SIG-M5 treated with dmso at 0.1 percent for 504 hours (cell line): Measurements from ENCODE around the gene TMEM266.

Source experiments
- DNase-seq: peaks from one replicate; lab custom pipeline; 2025; ENCODE audit not compliant: unreplicated experiment; lab: John Stamatoyannopoulos, UW

TMEM266 gene

DNA sequence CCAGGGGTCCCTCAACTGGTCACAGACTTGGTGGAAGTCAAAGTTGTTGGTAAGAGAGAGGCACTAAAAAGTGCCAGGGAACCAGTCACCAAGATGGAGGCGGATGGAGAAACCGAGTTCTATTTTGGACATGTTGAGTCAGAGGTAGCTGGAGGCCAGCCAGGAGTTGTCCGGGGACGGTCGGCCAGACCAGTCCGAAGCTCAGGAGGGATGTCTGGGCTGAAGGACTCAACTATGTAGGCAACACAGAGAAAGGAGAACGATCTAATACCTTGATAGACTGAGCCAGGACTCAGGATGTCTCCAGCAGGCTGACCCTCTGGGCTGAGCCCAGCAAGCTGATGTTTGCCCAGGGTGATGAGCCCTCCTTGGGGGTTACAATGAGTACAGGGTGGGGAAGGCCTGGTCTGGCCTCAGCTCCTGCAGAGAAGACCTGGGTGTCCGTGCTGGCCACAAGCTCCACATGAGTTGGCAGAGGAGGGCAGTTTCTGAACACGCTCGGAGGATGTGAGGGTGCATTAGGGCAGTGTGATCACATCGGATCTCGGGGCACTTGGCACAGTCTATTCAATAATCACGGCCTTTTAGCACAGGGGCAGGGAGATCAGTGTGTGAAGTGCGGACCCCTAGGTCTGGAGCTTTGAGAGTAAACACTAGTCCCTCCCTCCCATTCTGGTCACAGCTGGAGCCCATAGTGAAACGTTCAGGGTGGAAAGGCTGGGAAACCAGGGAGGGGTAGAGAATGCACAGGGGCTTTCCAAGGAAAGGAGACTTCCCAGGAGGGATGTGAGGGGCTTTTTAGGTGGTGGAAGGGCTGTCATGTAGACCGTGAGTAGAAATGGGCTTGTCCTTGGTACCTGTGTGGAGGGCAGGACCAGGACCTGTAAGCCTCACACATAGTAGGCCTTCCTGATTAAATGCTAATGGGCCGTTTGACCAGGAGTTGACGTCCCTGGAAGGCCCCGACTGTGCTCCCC lies 139.6 kb downstream of the TMEM266 start:
- DNase-seq: no peak

DNA sequence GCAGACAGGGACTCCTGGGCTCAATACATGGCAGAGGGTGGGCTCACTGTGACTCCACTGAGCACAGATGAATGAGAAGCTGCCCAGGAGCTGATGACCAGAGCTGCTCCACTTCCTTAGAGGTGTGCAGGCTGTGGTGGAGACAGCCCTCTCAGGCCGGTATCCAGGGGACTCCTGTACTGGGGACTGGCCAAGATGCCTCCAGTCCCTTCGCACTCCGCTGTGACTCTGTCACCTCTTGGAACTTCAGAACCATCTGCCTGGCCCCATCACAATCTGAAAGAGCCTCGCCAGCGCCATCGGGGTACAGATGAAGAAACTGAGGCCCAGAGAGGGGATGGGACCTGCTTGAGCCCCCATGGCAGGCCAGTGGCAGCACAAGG lies 140.3 kb downstream of the TMEM266 start:
- DNase-seq: no peak

DNA sequence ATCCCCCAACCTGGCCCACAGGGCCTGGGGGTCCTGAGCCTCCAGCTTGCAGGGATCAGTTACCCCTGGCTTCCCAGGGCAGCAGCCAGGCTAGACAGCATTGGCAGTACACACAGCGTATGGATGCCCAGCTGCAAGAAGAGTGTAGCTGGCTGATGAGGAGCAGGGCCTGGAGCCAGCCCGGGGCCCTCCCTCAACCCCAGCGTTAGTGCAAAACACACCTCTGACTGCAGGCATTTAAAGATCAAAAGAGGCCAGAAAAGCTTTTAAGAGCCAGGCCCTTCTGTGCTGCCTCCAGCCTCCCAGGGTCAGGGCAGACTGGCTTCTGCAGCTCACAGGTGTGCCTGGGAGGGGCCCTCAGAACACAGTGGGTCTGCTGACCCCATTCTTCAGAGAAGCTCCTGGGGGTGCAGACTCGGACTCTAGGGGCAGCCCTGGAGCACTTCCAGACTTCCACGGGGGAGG lies 140.9 kb downstream of the TMEM266 start:
- DNase-seq: no peak

DNA sequence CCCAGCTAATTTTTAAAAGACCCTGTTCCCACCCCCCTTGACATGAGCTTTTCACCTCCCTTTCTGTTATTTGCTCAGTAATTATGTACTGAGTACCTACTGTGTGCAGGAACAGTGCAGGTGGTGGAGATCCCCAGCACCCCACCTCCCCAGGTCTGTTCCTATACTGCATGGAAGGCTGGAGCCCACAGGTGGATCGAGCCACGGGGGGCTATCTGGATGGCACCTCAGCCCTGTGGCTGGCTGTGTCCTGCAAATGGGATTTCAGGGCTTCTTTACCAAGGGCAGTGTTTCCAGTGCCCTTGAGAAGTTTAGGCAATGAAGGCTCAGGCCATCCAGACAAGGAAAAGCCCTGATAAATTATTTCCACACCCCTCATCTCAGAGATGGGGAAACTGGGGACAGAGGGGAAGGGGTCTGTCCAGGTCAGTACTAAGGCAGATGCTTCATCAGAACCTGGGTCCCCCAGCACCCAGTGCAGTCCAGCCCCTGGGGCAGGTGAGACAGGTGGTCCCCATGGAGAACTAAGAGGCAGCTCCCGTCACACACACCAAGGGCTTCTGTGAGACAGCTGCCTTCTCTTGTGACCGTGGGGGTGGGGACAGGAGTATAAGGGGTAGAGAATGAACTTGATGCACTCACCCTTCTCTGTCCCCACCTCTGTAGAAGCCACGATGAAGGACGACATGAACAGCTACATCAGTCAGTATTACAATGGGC lies 141.9 kb downstream of the TMEM266 start:
- no peak for DNase-seq

DNA sequence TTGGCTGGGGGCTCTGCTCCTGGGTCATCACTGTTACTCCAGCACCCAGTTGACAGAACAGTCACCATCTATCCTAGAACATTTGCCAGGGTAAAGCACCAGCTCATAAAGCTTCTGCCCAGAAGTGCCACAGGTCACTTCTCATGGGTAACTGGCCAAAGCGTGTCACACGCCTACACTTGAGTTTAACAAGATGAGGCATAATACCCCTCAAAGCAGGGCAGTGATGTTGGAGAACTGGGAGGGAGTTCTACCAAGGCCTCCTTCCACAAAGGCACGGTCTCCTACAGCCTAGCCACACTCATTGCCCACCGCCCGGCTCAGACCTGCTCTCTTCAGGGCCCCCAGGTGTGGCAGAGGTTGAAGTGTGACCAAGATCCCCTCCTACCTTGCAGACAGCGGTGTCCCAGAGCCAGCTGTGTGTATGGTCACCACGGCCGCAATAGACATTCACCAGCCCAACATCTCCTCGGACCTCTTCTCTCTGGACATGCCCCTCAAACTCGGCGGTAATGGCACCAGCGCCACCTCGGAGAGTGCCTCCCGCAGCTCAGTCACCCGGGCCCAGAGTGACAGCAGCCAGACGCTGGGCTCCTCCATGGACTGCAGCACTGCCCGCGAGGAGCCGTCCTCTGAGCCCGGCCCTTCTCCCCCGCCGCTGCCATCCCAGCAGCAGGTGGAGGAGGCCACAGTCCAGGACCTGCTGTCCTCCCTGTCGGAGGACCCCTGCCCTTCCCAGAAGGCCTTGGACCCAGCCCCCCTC lies 143.7 kb downstream of the TMEM266 start:
- DNase-seq: no peak

DNA sequence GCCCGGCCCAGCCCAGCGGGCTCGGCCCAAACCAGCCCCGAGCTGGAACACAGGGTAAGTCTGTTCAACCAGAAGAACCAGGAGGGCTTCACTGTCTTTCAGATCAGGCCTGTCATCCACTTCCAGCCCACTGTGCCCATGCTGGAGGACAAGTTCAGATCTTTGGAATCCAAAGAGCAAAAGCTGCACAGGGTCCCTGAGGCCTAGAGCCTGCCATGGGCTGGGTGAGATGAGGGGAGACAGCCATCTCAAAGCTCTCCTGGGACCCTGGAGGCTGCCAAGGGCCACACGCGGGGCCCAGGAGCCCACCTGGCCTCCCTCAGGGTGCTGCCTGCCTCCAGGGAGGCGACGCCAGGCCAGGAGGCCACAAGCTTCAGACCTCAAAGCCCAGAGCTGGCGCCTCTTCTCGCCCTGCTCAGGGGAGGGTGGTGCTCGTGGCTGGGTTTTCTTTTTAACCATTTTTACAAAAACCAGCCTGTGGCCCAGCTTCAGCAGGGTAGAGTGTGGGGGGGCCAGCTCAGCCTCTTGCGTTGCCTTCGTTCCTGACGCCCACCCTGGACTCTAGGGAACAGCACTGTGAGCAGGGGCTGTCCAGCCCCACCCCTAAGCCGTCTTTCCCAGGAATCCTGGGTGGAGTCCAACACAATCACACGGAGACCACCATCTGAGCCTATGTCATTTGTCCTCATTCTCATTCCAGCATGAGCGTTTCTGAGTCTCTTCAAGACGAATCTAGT lies 144.5 kb downstream of the TMEM266 start:
- no peak for DNase-seq

DNA sequence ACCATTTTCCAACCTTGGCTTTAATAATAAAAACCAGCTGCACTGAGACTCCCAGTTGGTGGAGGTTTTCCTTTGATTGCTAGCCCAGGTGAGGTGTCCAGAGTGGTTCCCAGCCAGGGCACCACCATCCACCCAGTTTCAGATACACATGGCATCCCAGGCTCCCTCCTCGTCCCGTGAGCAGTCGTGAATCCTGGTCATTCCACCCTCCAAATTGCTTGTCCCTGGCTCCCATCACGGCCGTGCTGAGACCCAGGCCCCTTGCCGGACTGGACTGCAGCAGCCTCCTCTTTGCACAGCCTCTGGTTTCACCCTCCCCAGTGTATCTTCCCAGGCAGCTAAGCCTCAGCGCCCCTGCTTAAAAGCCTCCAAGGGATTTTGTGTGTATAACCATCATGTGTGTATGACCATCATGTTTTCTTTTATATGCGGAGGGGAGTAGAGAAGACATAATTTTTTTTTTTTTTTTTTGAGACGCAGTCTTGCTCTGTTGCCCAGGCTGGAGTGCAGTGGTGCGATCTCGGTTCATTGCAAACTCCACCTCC lies 145.2 kb downstream of the TMEM266 start:
- DNase-seq: no peak

DNA sequence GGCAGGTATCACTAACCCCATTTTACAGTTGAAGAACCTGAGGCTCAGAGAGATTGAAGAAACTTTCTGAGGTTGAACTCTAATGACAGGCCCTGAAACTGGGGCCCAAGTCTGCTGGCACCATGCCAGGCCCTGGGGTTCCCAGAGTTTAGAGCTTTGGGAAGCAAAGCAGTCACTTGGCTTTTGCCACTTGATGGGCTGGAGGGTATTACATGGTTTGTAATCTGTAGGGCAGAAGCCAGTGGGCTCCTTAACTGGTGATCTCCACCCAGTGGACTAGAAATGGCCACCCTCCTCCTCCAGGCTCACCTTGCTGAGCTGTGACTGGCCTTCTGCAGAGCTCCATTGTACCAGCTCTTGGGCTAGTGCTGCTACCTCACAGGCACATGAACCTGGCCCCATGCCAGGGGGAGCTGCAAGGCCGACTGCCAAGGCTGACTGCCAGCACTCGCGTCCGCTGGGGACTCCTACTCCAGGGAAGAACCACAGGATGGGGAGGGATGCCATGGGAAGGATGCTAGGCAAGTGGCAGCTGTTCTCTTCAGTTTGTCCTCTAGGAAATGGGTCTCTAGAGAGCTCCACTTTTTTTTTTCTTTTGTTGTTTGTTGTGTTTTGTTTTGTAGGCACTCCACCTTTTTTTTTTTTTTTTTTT lies 146.7 kb downstream of the TMEM266 start:
- no peak for DNase-seq

DNA sequence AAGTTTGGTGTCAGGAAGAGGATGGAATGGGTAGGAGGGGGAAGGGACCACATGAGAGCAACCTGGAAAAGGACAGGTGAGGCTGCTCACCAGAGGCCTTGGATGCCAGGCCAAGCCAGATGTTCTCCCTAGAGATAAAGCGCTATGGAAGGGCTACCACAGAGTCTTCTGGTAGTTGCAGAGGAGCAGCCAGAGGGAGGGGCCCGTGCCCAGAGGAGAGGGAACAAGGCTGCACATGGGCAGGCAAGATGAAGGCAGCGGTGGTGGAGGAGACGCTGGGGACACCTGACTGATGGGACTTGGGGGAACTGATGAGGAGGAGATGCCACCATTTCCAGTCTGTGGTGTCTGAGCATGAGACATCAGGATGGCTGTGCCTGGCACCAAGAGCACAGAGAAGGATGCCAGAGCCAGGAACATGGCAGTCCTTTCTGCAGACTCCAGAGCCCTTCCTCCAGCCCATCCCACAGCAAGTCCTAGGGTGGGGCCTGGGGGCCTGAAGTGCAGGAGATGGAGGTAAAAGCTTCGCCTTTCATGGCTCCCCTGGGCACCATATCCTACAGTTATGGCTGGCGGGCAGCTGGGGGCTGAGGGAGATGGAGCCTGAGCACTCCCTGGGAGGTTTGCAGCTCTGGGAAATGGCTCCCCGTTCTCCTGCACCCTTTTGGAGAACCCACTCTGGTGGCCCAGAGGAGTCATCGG lies 148.4 kb downstream of the TMEM266 start:
- no peak for DNase-seq

DNA sequence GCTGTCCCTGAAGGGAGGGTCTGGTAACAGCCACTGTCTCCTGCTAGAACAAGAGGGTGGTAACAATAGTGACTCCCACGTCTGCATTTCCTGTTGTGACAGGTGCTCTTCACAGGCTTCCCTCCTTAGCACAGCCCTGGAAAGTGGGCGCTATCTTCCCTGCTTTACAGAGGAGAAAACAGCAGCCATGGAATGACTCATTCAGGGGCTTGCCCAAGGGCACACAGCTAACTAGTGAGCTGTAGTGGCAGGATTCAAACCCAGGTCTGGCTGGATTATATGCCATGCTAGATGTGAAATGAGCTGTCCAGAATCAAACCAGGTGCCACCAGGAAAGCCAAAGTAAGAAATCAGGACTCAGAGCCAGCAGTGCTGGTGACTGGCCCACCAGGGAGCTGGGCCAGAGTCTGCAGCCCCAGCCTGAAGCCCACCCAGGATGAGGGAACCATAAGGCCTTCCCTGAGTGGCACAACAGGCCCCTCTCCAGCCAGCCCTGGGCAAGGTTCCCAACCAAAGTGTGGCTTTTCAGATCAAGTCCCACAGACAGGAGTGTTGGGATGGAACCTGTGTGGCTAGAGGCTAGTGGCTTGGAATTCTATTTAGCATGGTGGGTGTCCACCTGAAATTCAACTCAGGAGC lies 149.1 kb downstream of the TMEM266 start:
- no peak for DNase-seq

DNA sequence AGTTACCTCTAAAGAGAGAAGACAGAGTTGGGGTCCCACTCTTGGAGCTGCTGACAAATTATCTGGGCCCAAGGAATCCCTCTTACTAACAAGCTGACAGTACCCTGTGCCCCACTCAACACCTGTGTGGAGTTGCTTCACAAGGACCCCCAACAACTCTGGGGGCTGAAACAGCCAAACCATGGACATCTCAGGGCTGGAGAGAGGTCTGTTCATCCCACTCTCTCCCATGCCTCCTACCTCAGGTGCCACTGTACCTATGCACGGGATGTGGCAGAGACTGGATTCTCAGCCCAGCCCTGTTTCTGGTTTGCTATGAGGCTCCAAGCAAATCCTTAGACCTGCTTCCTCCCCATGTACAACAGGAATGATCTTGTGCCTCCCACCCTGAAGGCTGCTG lies 149.7 kb downstream of the TMEM266 start:
- no peak for DNase-seq

DNA sequence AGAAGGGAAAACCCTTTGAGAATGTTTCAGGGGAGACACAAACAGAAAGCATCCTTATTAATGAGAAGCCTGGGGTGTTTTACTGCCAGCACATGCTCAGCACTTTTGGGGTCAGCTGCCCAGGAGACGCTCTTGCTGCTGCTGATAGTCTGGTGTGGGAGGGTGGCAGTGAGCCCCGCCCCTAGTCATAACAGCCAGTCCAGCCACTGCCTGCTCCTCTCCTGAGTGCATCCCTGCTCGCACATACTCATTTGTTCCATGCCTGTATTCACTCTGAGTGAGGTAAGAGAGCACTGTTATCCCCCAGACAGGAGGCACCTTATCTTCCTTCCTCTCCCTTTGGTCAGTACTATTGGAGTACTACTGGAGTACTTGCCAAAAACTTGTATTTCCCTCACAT lies 150.2 kb downstream of the TMEM266 start:
- DNase-seq: no peak

DNA sequence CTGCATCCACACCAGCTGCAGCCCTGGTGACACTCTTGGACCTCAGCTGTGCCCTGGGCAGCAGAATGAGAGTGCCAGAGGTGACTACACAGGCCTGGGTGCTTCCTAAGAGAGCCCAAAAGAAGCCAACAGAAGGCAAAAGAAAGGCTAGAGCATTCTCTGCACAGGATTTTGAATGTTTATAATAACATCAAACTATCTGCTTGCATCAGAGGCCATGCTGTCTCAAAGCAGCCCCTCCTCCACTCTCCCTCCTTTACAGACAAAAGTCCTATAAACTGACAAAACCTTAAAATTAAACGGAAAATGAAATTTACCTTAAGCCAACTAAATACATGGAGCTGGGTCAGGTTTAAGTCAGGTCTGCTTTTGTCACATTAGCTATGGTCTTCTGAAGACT lies 155.8 kb downstream of the TMEM266 start:
- DNase-seq: no peak

DNA sequence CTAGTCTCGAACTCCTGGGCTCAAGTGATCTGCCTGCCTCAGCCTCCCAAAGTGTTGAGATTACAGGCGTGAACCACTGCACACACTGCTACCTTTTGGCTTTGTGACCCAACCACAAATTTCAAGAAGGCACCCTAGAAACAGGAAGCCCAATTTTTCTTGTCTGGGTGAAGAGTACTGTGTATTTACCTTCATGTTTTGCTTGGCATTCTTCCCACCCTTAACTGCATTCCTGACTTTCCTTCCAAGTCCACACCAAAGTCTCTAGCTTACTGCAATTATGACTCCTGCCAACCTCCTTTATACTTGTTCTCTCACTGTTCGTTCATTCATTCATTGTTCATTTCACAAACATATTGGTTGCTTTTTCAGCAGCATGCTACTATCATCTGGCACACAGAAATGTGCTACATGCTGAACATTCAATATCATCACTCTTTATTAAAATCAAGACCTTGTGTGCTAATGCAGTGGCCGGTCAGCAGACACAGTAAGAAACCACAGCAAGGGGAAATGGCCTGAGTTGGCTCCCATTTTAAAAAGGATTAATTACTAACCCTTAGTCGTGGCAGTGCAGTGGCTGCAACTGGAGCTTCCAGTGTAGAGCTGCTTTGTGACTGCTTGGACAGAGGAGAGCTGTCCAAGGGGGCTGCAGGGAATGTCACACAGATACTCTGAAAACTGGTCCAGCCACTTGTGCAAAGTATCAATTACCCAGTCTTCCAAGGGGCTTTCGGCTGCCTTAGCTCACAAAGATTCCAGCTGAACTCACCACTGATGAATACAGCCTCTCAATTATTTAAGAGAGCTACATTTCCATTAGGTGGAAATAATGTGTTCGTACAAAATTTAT lies 157.5 kb downstream of the TMEM266 start:
- DNase-seq: no peak

DNA sequence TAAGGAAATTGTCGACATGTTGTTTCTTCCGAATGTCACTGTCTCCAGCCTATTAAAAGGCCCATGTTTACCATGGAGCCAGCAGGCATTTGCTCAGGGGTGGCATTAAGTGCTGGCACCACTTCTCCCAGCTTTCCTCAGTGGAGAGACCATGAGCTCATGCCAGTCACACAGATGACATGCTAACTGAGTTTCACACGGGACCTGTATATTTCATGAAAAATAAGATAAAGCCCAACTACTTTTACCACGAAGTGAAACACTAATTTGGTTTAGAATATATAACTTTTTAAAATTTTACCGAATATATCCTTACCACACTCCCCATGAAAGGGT lies 158.1 kb downstream of the TMEM266 start:
- no peak for DNase-seq

DNA sequence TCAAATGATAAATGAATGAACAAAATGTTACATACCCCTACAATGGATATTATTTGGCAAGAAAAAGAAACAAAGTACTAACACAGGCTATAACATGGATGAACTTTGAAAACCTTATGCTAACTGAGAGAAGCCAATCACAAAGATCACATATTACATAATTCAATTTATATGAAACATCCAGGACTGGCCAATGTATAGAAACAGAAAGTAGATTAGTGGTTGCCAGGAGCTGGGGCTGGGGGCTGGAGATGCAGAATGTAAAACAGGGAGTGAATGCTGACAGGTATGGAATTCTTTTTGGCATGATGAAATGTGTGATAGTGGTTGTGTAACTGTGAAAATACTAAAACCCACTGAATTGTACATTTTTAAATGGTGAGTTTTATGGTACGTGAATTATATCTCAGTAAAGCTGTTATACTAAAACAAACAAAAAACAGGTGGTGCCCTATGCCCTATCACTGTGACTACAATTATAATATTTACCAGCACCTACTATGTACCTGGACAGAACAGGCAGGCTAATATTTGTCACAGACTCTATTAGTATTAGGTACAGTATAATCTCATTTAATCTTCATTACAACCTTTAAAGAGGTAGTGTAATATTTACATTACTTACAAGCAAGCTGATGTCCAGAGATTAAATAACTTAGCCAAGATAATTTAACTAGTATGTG lies 161.4 kb downstream of the TMEM266 start:
- DNase-seq: no peak

DNA sequence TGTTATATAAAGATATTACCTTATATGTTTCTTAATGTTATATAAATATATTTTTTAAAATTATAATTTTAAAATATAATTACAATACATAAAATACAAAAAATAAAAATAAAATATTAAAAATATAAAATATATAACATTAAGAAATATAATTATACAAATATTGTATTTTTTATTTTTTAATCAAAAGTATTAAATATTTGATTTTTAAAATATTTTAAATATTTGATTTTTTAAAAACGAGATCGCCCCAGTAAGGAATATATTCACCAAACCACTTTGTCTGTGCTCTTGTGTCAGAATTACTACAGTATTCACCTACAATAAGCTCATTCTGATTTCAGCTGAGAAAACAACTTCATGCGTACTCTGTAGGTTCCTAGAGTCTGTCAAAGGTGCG lies 162.4 kb downstream of the TMEM266 start:
- no peak for DNase-seq

DNA sequence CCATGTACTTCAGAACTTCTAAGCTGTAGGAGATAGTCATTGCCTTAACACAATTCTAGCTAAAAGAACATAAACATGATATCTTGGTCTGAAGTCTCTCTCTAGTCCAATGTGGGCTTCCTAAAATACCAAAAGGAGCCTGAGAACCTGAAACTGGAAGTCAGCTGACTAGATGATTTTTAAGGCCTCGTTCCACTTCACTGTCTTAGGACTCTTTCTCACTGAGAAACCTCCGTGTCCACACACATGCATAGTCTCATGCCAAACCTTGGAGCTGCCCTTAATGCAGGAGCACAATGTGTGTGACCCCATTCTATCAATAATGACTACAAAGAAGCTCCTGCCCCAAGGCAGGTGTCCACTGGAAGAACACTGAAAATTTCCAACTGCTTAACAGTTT lies 163.7 kb downstream of the TMEM266 start:
- DNase-seq: no peak
